SHP77 (cell line): ENCODE results near the gene USP33.
"Not testable (repeated sequence)": the region's sequence is repeated elsewhere in the genome, so short reads cannot be mapped to it uniquely, and the experiment has no call there.

Experiments
- DNase-seq, 2 experiments: peaks; one replicate each; lab custom pipeline; 2025; lab: John Stamatoyannopoulos, UW

The USP33 gene

GRCh38 chr1:77739235-77739634, 20.4 kb downstream of the USP33 start:
- DNase-seq = no peak

DNA sequence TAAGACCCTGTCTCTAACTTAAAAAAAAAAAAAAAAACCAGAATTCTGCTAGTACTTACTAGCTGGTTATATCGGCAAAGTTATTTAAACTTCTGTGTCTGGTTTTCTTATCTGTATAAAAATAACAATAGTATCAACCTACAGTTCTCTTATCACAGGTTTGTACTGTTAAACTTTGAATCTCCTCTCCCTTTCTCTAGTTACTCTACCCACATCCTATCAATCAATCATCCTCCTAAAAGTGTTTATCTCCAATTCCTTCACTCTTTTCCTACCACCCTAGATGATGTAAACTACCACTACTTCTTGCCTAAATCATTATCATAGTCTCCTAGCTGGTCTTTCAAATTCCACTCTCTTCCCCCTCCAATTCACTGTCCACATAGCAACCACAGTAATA, 27.6 kb downstream of the USP33 start:
- DNase-seq = no peak

- no peak for DNase-seq
Observed at GRCh38 chr1:77725706-77726105, 33.9 kb downstream of the USP33 start.

DNA sequence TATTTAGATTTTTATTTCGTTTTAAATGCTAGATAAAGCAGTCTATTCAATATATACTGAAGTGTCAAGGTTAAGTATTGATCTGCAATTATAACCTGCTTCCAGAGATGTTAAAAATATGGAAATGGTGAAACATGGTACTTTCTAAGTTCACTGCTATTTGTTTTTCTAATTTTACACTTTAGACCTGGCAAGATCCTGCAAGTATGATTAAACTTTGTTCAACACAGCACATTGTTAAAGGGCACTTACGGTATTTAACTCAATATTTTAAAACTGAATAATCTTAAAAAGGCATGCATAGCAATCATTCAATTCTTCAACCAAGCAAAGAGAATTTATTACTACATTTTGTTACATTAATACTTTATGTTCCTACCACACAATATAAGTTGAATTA, 41.5 kb downstream of the USP33 start:
- no peak for DNase-seq

DNA sequence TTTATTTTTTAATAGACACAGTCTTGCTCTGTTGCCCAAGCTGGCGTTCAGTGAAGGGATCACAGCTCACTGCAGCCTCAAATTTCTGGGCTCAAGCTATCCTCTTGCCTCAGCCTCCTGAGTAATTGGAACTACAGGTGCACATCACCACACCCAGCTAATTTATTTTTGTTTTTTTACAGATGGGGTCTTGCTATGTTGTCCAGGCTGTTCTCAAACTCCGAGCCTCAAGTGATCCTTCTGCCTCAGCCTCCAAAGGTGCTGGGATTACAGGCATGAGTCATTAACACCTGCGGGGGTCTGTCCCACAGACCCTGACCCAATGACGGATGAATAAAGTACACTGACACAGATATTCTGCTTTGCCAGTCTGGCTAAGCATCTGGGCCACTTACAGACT, 43.6 kb downstream of the USP33 start:
- DNase-seq = no peak

- no peak for DNase-seq
Observed at GRCh38 chr1:77709727-77710126, 49.9 kb downstream of the USP33 start.

- no peak for DNase-seq
Observed at GRCh38 chr1:77706321-77706720, 53.3 kb downstream of the USP33 start.

- DNase-seq = no peak
Observed at GRCh38 chr1:77704736-77705135, 54.9 kb downstream of the USP33 start.

- not testable (repeated sequence) for DNase-seq
Observed at GRCh38 chr1:77699673-77700072, 60.0 kb downstream of the USP33 start.

GRCh38 chr1:77697441-77697840, 62.2 kb downstream of the USP33 start:
- no peak for DNase-seq

GRCh38 chr1:77688939-77689338, 70.7 kb downstream of the USP33 start:
- DNase-seq = no peak

DNA sequence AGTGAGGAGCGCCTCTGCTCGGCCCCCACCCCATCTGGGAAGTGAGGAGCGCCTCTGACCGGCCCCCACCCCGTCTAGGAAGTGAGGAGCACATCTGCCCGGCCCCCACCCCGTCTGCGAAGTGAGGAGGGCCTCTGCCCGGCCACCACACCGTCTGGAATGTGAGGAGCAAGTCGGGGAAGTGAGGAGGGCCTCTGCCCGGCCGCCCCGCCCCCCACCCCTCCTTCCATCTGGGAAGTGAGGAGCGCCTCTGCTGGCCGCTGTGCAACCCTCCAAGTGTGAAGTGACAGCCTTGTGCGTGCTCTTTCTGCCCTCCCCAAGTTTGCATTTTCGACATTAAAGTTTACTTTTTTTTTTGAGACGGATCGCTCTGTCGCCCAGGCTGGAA, 72.1 kb downstream of the USP33 start:
- DNase-seq = no peak

DNA sequence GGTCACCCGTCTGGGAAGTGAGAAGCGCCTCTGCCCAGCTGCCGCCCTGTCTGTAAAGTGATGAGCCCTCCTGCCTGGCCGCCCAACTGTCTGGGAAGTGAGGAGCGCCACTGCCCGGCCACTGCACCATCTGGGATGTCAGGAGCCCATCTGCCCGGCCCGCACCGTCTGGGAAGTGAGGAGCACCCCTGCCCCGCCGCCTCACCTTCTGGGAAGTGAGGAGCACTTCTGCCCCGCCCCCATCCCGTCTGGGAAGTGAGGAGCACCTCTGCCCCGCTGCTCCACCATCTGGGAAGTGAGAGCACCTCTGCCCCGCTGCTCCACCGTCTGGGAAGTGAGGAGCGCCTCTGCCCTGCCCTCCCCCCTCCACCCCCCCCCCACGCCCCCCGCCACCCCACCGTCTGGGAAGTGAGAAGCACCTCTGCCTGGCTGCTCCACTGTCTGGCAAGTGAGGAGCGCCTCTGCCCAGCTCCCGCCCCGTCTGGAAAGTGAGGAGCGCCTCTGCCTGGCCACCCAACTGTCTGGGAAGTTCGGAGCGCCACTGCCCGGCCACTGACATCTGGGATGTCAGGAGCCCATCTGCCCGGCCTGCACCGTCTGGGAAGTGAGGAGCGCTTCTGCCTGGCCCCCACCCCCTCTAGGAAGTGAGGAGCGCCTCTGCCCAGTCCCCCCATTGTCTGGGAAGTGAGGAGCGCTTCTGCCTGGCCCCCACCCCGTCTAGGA, 72.7 kb downstream of the USP33 start:
- DNase-seq = no peak

DNA sequence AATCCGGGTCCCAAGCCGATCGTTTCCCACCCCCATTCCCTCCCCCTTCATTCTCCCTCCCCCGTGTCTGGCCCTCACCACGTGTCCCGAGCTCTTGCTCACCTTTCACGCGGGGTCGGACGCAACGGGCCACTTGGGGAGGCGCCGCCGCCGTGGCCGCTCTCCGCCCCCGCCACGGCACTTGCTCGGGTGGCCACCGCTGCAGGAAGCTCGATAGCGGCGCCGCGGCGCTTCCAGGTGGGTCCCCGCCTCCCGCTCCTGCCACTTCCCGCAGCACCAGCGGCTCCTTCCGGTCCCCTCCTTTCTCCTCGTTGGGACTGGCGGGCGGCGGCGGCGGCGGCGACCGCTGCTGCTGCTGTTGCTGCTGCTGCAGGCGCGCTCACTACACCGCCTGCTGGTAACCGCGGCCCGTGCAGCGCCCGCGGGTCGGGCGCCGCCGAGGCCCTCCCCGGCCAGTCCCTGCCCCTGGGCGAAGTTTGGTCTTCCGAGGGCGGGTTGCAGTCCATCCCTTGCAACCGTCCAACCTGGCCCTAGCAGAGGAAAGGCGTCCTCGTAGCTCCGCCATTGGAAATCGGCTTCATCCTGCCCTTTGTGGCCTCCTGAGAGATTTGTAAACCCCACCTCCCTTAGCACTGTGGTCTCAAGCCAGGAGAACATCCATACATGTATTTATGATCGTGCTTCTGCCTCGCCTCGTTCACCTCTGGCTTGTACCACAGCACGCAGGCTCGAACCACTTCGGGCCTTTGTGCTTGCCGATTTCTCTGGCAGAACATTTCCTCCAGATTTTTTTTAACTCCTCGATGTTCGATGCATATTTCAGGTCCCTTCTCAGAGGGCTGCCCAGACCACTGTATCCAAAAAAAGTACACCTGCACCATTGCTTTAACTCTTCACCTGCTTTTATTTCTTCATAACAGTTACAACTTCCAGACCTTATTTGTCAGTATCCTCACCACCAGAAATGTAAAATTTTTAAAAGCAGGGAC, 76.2 kb downstream of the USP33 start:
- peak; percentile 80 to 89 for DNase-seq

DNA sequence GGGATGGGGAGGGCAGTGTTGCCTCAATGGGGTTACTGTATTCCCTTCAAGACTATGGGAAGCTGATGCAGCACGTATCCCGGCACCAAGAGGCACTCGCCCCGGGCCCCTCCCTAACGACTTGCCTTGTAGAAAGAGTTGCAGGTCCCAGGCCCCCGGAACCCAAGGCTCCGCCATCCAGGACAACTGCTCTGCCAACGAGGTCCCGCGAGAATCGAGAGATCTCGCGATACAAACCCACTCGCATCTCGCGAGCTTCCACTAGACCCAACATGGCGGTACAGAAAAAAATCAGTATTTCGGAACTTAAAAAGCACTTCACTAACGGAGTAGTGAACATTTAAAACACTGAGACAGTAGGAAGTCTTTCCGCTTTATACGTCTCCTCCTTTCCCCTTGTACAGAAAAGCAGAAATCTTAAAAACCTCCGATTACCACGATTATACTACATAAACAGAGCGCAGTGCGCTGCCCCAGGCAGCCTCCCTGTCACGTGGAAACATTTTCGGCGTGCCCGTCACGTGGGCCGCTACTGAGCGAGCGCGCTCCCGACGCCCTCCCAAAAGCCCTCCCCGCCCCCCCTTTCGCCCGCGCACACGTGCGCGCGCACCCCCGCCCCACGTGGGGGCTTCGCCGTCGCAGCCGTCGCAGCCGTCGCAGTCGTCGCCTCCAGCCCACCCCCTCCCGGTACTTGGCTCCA, 77.0 kb downstream of the USP33 start, which contains the start of gene ZZZ3:
Gene ZZZ3 (minus strand): TSS at position 199 of the 700 bp plus-strand sequence. CDS start 49,304 bp downstream, outside the sequence.
- DNase-seq = peak; percentile 86 to 90

GRCh38 chr1:77680173-77680572, 79.5 kb downstream of the USP33 start:
- no peak for DNase-seq

DNA sequence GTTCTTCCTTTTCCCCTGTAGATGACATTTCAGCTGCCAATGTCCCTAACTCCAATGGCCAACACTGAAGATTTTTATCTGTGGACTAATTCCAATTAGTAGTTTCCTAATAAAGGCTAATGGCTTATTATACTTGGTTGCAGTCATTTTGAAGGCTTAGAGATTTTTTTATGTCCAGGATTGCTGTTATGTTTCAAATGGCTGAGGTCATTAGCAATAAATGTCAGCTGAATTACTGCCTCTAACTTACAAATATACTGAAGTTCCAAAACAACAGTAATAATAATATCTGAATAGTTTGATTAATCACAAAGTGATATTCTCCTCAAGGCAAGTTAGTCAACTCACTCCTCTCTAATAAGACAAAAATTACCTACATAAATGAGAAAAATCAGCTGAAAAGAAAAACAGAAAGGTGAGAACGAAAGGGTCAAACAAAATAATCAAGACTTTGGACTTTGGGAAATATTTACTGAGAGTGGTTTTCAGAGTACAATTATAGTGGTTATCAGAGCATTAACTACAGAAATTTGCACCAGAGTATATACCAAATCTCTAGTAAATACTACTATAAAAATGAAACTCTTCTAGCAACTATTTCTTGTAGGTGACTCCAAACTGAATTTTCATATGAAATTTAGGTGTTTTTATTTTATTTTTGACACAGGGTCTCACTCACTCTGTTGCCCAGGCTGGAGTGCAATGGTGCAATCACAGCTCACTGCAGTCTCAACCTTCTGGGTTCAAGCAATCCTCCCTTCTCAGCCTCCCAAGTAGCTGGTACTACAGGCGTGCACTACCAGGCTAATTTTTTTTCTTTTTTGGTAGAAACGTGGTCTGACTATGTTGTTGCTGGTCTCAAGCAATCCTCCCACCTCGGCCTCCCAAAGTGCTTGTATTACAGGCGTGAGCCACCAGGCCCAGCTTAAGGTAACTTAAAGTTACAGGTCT, 80.7 kb downstream of the USP33 start:
- DNase-seq = no peak

DNA sequence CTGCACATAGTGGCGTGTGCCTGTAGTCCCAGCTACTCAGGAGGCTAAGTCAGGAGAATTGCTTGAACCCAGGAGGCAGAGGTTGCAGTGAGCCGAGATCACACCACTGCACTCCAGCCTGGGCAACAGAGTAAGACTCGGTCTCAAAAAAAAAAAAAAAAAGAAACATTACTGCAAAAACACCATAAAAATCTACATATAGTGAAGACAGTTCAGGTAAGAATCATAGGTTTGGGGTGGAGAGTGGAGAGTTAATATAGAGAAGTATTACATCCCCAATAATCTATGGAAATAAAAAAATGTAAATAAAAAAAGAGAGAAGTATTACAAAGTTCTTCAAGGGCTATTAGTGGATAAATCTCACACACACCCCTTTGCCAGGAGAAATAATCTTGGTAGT, 84.8 kb downstream of the USP33 start:
- DNase-seq = not testable (repeated sequence)

- no peak for DNase-seq
Observed at GRCh38 chr1:77673716-77674355, 85.8 kb downstream of the USP33 start.

- no peak for DNase-seq
Observed at GRCh38 chr1:77673030-77673429, 86.6 kb downstream of the USP33 start.

DNA sequence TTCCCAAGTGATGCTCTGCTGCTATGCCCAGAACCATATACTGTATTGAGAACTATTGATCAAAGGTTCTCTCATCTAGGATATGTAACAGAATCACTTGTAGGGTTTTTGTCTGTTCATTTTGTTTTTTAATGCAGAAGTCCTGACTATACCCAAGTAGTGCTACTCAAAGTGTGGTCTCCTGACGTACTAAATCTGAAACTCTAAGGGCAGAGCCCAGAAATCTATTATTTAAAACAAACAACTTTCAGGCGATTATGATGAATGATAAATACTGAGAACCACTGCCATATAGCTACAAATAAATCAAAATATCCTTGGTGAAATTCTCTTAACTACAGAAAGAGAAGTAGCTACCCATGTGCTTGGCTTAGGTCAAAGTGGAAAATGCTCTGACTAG, 87.3 kb downstream of the USP33 start:
- DNase-seq = no peak
